ENCODE measurements around the gene GLYATL1.

- TF ChIP-seq ZNF592 (IDR thresholded peaks at IDR 0.05) (no peak), CREB1 (IDR thresholded peaks at IDR 0.05; ENCODE audit: low read depth) (no peak), CTCF (IDR thresholded peaks at IDR 0.05 in 2 of 3, conservative IDR thresholded peaks at IDR 0.05 in 1 of 3; ENCODE audit: control insufficient read depth in 2 of 3, extremely low read depth in 1 of 3, insufficient read depth in 1 of 3, low read depth in 3 of 3, low read length in 3 of 3) (peak; percentile 46 to 60 (median 51)), GABPA (IDR thresholded peaks at IDR 0.05; ENCODE audit: low read depth) (no peak)
Observed at GRCh38 chr11:58958500-58958899, 19.2 kb downstream of the GLYATL1 start.
